Measurements from ENCODE around the gene TRAK2. TPM values are rescaled to one million over a fixed set of nuclear protein-coding genes. Genes with fewer than 3 reads are reported as not detected.

TRAK2 gene
- total and polyA plus RNA-seq, 2 of the 8 experiments (the other 6 are each of a cell fraction or from before 2014, with no cell fraction given) = 4.5 to 15.7 TPM

DNA sequence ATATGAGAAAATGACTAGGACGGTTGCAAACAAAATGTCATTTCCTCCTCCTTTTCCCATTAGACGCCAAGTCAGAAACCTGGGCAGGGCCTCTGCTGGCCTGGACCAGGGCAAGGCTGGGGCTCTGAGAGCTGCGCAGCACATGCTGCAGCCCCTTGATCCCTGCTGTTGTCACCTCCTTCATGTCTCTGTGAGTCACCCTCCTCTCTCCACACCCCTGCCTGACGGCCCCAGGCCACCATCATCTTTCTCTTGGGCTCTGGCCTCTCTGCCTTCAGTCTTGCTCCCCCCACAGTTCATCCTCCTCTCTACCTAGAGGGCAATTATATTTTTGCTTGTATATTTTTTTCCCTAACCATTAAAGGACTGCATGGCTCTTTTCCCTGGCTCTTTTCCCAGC lies 104.1 kb downstream of the TRAK2 start:
- no peak for FAIRE-seq
- Histone ChIP-seq H3K4me3 (ENCODE audit: extremely low read depth in 1 of 4, insufficient read depth in 2 of 4, low read depth in 3 of 4, low read length in 4 of 4) (no peak overlapping the region), H3K36me3 (ENCODE audit: control insufficient read depth in 2 of 4, insufficient read depth in 4 of 4, low read length in 3 of 4) (no peaks in the 10 kb centered on the region), H3K9me3 (ENCODE audit: insufficient read depth in 2 of 2, low read depth in 1 of 2, low read length in 1 of 2) (no peaks in the 10 kb centered on the region), H2AK5ac (ENCODE audit: low read depth, low read length) (no peak overlapping the region), H2BK15ac (ENCODE audit: low read length) (no peak overlapping the region), H3K18ac (ENCODE audit: extremely low read depth, low read length) (no peak overlapping the region), H3K23ac (ENCODE audit: insufficient read length) (no peak overlapping the region), H3K27ac (ENCODE audit: low read depth, low read length) (no peak overlapping the region), H2BK5ac (ENCODE audit: low read depth, low read length) (no peak overlapping the region), H2BK120ac (replicated peaks; ENCODE audit: low read depth, low read length) (no peak overlapping the region), H2BK12ac (ENCODE audit: low read depth, low read length) (no peak overlapping the region), H3K14ac (ENCODE audit: insufficient read length) (no peak overlapping the region), H4K20me1 (replicated peaks in 1 of 2; ENCODE audit: control insufficient read depth in 1 of 2, insufficient read depth in 2 of 2, low read length in 2 of 2) (no peaks in the 10 kb centered on the region), H2BK20ac (ENCODE audit: low read length) (no peak overlapping the region), H3K79me1 (ENCODE audit: low read depth, low read length) (no peaks in the 10 kb centered on the region), H3K4me2 (ENCODE audit: insufficient read depth in 1 of 2, low read depth in 2 of 2, low read length in 2 of 2) (no peak overlapping the region), H3K4ac (replicated peaks; ENCODE audit: insufficient read length, low read depth, low read length) (no peak overlapping the region), H4K8ac (ENCODE audit: extremely low read depth, insufficient read depth, low read length) (no peak overlapping the region), H4K5ac (ENCODE audit: insufficient read length, low read depth, low read length) (no peak overlapping the region), H3K23me2 (ENCODE audit: low read depth, low read length) (no peaks in the 10 kb centered on the region), H3K79me2 (ENCODE audit: control insufficient read depth in 1 of 2, insufficient read depth in 2 of 2, low read length in 2 of 2) (no peaks in the 10 kb centered on the region), H3K27me3 (replicated peaks in 1 of 4; ENCODE audit: control insufficient read depth in 3 of 4, extremely low read depth in 1 of 4, insufficient read depth in 3 of 4, low read length in 3 of 4) (no peaks in the 10 kb centered on the region), H3K4me1 (replicated peaks in 1 of 4; ENCODE audit: control insufficient read depth in 3 of 4, insufficient read depth in 4 of 4, low read length in 3 of 4) (no peaks in the 10 kb centered on the region), H3K56ac (replicated peaks; ENCODE audit: insufficient read length, low read depth, low read length) (no peak overlapping the region), H2AFZ (ENCODE audit: low read length) (no peak overlapping the region), H3K9ac (replicated peaks in 1 of 4; ENCODE audit: extremely low read depth in 1 of 4, low read depth in 3 of 4, low read length in 3 of 4) (no peak overlapping the region), H4K91ac (replicated peaks; ENCODE audit: insufficient read length, low read length) (no peak overlapping the region)
- POLR2A ChIA-PET (ENCODE audit: partially characterized antibody) = interaction anchor here (1.0 kb wide), 1 partner anchor 10 kb away, joined by 4 read pairs; the partner anchor contains the start of gene FLACC1
- WGBS, 2 experiments (ENCODE audit: extremely low coverage in 1 of 2, insufficient coverage in 1 of 2, insufficient read length in 1 of 2, insufficient replicate concordance in 2 of 2, low coverage in 1 of 2, low lambda C conversion rate in 2 of 2, missing lambda C conversion rate in 1 of 2) = 94% methylated on average over 4 of the region's 4 CpGs; no CpG with 5 or more reads in 1 of the 2 experiments
- no peak for DNase-seq (ENCODE audit: low read depth in 1 of 2, low spot score in 2 of 2)
- CTCF ChIA-PET (ENCODE audit: partially characterized antibody) = interaction anchor here (4.0 to 6.5 kb wide), 2 partner anchors 16 to 22 kb away, joined by 17 to 59 read pairs; no protein-coding TSS in a partner anchor
- no peak for TF ChIP-seq SP2 (IDR thresholded peaks at IDR 0.05; ENCODE audit: low read length)
- TF ChIP-seq, protein P1, sequence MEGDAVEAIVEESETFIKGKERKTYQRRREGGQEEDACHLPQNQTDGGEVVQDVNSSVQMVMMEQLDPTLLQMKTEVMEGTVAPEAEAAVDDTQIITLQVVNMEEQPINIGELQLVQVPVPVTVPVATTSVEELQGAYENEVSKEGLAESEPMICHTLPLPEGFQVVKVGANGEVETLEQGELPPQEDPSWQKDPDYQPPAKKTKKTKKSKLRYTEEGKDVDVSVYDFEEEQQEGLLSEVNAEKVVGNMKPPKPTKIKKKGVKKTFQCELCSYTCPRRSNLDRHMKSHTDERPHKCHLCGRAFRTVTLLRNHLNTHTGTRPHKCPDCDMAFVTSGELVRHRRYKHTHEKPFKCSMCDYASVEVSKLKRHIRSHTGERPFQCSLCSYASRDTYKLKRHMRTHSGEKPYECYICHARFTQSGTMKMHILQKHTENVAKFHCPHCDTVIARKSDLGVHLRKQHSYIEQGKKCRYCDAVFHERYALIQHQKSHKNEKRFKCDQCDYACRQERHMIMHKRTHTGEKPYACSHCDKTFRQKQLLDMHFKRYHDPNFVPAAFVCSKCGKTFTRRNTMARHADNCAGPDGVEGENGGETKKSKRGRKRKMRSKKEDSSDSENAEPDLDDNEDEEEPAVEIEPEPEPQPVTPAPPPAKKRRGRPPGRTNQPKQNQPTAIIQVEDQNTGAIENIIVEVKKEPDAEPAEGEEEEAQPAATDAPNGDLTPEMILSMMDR (IDR thresholded peaks at IDR 0.05; ENCODE audit: control extremely low read depth in 1 of 3, insufficient read depth in 1 of 3, low read depth in 1 of 3, low read length in 3 of 3) = no peak
- TF ChIP-seq RBBP5 (IDR thresholded peaks at IDR 0.05; ENCODE audit: borderline replicate concordance, low read depth, low read length) = no peak
- TF ChIP-seq HDAC6 (IDR thresholded peaks at IDR 0.05; ENCODE audit: low read depth, low read length) = no peak
- no peak for TF ChIP-seq CHD1 (IDR thresholded peaks at IDR 0.05; ENCODE audit: low read depth, low read length)
- no peak for TF ChIP-seq MAFK (IDR thresholded peaks at IDR 0.05; ENCODE audit: low read depth, low read length)
- TF ChIP-seq KDM1A (IDR thresholded peaks at IDR 0.05; ENCODE audit: borderline replicate concordance, low read length) = no peak
- no peak for TF ChIP-seq SIN3A (conservative IDR thresholded peaks at IDR 0.05 in 1 of 2, IDR thresholded peaks at IDR 0.05 in 1 of 2; ENCODE audit: low read depth in 1 of 2, low read length in 2 of 2)
- no peak for TF ChIP-seq KDM5A (IDR thresholded peaks at IDR 0.05; ENCODE audit: low read length)
- no peak for TF ChIP-seq TBP (IDR thresholded peaks at IDR 0.05; ENCODE audit: low read depth, low read length)

Measured in H1 (cell line).